A673 (cell line): ENCODE results near the gene STPG2. TPM values are rescaled to one million over a fixed set of nuclear protein-coding genes. Genes with fewer than 3 reads are reported as not detected.

ENCODE experiments used
- BruUV-seq: library from RNA; stranded (reverse); fragments of 400-500 nt; replicated peaks from 2 replicates; lab custom pipeline; 2021; lab: Mats Ljungman, UMichigan
- CTCF ChIA-PET: fragments of 300-600 bp; sonication (Branson Sonifier 250); formaldehyde crosslinking; loops from one replicate; lab custom pipeline; 2022; ENCODE audit warnings: antibody characterized with exemption; lab: Charles Lee
- POLR2A ChIA-PET: fragments of 300-600 bp; sonication (Branson Sonifier 250); formaldehyde crosslinking; loops from one replicate; lab custom pipeline; 2022; ENCODE audit warnings: antibody characterized with exemption; ENCODE audit not compliant: low non-redundant PET; lab: Charles Lee
- DNase-seq: peaks from one replicate; pipeline ENCODE4 v3.0.0-alpha.2; 2015; ENCODE audit warnings: low spot score
- H3K27ac ChIP-seq: fragments of 200-600 bp; sonication (generic); 2 replicates; pipeline ENCODE4 v1.5.1; 2016; ENCODE audit warnings: mixed run types, low read depth, mild to moderate bottlenecking, mixed read lengths, antibody characterized with exemption, low read length; ENCODE audit not compliant: poor library complexity, severe bottlenecking
- H3K27me3 ChIP-seq: fragments of 200-600 bp; sonication (generic); replicated peaks from 2 replicates; pipeline ENCODE4 v1.6.1; 2017; ENCODE audit warnings: mixed run types, low read depth, mild to moderate bottlenecking, mixed read lengths, antibody characterized with exemption, low read length; ENCODE audit not compliant: insufficient read depth, poor library complexity
- H3K36me3 ChIP-seq: fragments of 200-600 bp; sonication (generic); 2 replicates; pipeline ENCODE4 v1.6.1; 2016; ENCODE audit warnings: mixed run types, mild to moderate bottlenecking, mixed read lengths, antibody characterized with exemption, low read length; ENCODE audit not compliant: insufficient read depth, poor library complexity, severe bottlenecking
- H3K4me1 ChIP-seq: fragments of 200-600 bp; sonication (generic); 2 replicates; pipeline ENCODE4 v1.6.1; 2017; ENCODE audit warnings: mixed run types, mild to moderate bottlenecking, mixed read lengths, antibody characterized with exemption, low read length; ENCODE audit not compliant: insufficient read depth, poor library complexity, severe bottlenecking
- H3K4me3 ChIP-seq: fragments of 200-600 bp; sonication (generic); 2 replicates; pipeline ENCODE4 v1.5.1; 2016; ENCODE audit warnings: low read depth, mixed run types, mild to moderate bottlenecking, mixed read lengths, low read length; ENCODE audit not compliant: poor library complexity, severe bottlenecking
- H3K9me3 ChIP-seq: fragments of 200-600 bp; sonication (generic); 2 replicates; pipeline ENCODE4 v1.6.1; 2016; ENCODE audit warnings: mixed run types, low read depth, mild to moderate bottlenecking, mixed read lengths, antibody characterized with exemption, low read length; ENCODE audit not compliant: poor library complexity, severe bottlenecking
- CTCF ChIP-seq: fragments of 300-800, 200-600 bp; sonication (generic); conservative IDR thresholded peaks from 2 replicates; pipeline ENCODE4 v1.5.1; 2017; ENCODE audit warnings: low read depth, mild to moderate bottlenecking, antibody characterized with exemption, low read length, moderate library complexity, mixed read lengths
- EZH2 ChIP-seq: fragments of 200-600 bp; sonication (generic); IDR thresholded peaks from 2 replicates; pipeline ENCODE4 v1.6.1; 2017; ENCODE audit warnings: borderline replicate concordance, low read depth, mild to moderate bottlenecking, mixed read lengths, antibody characterized with exemption, low read length; ENCODE audit not compliant: poor library complexity, severe bottlenecking
- intact Hi-C: fragments of 100-400 bp; cut with micrococcal nuclease; formaldehyde crosslinking; loops from one replicate; pipeline ENCODE4 v1.10.0; 2022; ENCODE audit not compliant: unreplicated experiment
- total RNA-seq: library from RNA; stranded (reverse); gene quantifications from 2 replicates; pipeline ENCODE4 v1.2.3, GENCODE V29; 2021

The STPG2 gene
- total RNA-seq, 1 experiment from 2014 or later = not detected

GRCh38 chr4:97762115-97762512, 381.2 kb downstream of the STPG2 start:
- H3K36me3 ChIP-seq = no peaks in the 10 kb centered on the region
- no peaks in the 10 kb centered on the region for H3K9me3 ChIP-seq
- H3K4me3 ChIP-seq = no peak overlapping the region
- intact Hi-C loops = no loop called here
- TF ChIP-seq CTCF (no peak), EZH2 (no peak)
- H3K27me3 ChIP-seq = no peaks in the 10 kb centered on the region
- no peaks in the 10 kb centered on the region for H3K4me1 ChIP-seq
- ChIA-PET POLR2A (no interaction called here), CTCF (no interaction called here)
- no TSS peak for BruUV-seq
- DNase-seq = no peak
- H3K27ac ChIP-seq = no peak overlapping the region

DNA sequence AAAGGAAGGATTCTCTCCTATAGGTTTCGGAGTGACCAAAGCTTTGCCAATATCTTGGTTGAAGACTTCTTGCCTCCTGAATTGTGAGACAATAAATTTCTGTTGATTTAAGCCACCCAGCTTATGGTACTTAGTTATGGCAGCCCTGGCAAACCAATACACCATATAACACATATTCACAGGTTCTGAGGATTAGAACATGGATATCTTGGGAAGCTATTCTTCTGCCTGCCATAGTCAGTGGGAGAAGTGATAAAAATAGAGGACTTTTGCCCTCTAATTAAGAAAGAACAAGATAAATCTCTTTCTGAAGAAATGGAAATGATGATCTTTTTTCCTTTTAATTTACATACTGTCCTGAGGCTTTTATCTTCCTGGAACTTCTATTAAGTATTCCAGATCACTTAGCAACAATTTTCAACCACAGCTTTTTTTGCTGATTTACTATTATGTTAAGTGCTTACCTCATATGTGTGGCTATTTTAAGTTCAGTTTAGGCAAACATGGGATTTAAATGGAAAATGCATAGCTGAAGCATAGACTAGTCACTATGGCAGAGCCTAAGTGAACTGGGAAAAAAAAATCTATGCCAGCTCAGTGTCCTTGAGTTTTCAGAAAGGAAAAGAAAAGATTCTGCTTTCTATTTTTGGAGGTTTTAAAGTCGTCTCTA, 381.7 kb downstream of the STPG2 start:
- no peak overlapping the region for H3K4me3 ChIP-seq

GRCh38 chr4:97759785-97760184, 383.5 kb downstream of the STPG2 start:
- TF ChIP-seq EZH2 (no peak), CTCF (no peak)
- DNase-seq = no peak
- Histone ChIP-seq H3K9me3 (no peaks in the 10 kb centered on the region), H3K27ac (no peak overlapping the region), H3K36me3 (no peaks in the 10 kb centered on the region), H3K4me1 (no peaks in the 10 kb centered on the region), H3K27me3 (no peaks in the 10 kb centered on the region), H3K4me3 (no peak overlapping the region)
- intact Hi-C loops = no loop called here
- ChIA-PET POLR2A (no interaction called here), CTCF (no interaction called here)
- BruUV-seq = no TSS peak

More for the DNA sequence above, 381.7 kb downstream of the STPG2 start:
- DNase-seq = no peak
- BruUV-seq = no TSS peak
- Histone ChIP-seq H3K27ac (no peak overlapping the region), H3K9me3 (no peaks in the 10 kb centered on the region), H3K4me1 (no peaks in the 10 kb centered on the region), H3K27me3 (no peaks in the 10 kb centered on the region), H3K36me3 (no peaks in the 10 kb centered on the region)
- ChIA-PET POLR2A (no interaction called here), CTCF (no interaction called here)
- TF ChIP-seq EZH2 = no peak
- no peak for TF ChIP-seq CTCF
- intact Hi-C loops = no loop called here
